IPS-NIHi7 (cell line): ENCODE results near the gene UBD.

Experiments used
- DNase-seq: peaks from one replicate; pipeline ENCODE4 v3.0.0; 2012; ENCODE audit warnings: mixed read lengths; ENCODE audit errors: extremely low spot score

Gene UBD

DNA sequence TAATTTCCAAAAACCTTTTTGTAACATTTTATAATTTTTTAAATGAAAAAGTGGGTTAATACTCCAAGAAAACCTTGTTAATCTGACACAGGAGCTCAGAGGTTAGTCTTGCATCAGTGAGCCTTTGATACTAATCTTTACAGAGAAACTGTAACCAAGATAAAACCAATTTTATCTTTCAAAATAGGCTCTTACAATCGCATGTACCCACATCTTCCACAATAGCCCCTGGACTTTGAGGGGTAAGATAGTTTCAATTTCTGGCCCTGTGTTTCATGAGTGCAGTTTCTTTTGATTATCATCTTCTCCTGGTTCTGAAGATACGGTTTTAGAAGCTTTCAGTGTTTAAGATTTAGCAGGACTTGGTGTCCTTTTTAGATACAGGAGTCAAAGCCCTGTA, 37.3 kb downstream of the UBD start:
- no peak for DNase-seq

DNA sequence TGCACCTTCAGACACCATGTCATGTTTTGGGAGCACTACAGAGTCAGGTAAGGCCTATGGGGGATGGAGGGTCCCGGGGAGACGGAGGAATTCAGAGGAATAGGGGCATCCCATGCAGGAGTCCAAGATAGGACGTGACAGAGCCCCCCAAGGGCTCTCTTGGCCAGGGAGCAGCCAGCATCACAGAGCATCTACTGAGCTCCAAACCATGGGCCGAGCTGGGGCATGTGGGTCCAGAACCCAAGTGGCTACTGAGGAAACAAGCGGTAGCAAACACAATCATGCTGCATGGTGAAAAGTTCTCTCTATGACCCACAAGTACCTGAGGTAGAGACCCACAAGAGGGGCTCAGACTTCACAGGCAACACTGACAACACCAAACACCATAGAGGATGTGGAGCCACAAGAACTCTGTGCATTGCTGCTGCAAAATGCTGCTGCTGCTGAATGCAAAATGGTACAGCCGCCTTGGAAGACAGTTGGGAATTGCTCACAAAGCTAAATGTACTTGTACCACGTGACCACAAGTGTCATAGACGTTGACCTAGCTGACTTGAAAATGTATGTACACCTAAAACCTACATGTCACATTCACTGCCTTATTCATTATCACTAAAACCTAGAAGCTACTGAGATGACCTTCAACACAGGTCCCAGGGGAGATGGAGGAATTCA, 38.4 kb downstream of the UBD start:
- DNase-seq = no peak

DNA sequence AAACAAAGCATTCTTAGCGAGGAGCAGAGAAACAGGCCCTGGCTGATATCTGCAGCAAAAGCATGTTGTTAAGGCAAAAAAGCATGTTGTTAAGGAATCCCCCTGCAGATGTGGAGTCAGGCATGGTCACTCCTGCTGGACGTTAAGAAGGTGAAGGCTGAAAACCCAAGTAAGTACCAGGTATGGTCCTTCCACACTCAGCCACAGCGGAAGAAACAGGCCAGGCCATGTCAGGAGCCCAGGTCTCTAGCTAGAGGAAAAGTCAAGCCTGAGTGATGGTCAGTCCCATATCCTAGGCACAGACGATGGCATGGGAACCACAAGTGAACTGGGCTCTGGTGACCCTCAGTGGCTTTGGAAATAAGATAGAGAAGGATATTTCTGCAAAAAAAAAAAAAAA, 39.3 kb downstream of the UBD start:
- no peak for DNase-seq

DNA sequence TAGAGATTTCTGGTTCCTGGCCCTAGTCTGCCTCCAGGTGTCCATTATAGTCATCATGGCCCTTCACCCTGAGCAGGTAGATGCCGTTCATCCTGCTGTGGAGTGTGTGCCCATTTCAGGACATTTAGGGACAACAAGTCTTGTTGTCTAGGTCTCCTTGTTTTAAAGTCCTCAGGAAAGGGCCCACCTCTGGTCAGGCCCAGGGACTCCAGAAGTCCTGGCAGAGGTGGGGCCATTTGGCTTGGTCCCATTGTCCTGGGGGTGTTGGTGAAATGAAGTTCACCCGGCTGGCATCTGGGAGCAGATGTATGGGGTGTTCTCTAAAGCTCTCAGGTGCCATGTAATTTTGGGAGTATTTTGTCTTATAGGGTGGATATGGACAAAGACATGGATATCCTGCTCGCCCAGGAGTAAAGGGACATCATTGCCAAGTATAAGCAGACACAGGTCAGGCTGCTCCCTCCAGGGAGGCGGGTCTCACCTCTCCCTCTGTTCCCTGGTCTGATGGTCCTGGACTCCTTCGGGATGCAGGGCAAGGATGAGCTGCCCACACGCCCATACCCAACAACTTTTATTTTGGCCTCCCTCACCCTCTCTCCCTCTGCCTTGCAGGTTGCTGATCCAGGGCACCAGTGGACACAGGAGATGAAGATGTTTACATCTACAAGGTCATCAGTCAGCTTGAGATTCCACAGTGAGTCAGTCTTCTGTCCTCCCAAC, 40.1 kb downstream of the UBD start:
- DNase-seq = no peak

DNA sequence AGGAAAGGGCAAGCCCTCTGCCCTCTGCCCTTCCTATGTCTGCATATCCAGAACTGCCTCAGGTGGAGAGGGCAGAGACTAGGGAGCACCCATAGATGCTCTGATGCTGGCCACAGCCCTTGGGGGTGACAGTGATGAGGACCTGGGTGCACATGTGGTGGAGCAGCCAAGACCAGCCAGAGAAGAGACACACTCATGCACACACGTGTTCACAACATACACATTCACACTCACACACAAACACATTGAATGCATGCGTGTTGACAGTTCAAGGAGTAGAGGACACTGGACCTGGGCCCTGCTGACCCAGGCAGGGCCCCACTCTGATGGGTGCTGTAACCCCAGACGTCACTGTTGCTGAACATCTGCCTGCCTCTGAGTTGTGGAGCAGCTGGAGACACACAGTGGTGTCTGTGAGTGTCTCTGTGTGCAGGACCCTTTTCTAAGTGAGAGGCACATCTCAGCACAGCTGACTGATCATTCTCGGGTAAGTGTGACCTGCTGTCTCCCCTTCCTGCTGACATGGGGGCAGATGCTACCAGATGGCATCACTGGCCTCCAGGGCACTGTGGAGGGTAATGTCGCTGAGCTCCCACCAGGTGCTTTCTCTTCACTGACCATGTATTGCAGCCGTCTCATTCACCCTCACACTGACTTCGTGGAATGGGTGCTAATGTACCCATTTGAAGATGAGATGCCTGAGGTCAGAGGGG, 41.6 kb downstream of the UBD start:
- DNase-seq = no peak

DNA sequence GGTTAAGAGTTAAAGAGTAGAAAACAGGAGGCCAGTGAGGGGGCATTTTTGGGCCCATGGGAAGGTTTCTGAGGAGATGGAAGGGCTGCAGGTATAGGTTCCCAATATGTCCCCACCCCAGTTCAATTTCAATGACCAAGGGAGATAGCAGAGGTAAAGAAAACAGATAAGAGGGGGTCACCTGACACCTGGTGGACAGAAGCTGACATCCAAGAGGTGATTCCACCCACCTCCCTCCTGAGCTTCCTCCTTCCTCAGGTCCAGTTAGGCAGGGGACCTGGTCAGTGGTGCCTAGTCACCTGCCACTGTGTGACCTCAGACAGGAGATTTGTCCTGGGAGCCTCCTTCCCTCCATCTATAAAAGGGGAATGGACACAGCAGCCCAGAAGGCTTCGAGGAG, 42.3 kb downstream of the UBD start:
- DNase-seq = no peak

DNA sequence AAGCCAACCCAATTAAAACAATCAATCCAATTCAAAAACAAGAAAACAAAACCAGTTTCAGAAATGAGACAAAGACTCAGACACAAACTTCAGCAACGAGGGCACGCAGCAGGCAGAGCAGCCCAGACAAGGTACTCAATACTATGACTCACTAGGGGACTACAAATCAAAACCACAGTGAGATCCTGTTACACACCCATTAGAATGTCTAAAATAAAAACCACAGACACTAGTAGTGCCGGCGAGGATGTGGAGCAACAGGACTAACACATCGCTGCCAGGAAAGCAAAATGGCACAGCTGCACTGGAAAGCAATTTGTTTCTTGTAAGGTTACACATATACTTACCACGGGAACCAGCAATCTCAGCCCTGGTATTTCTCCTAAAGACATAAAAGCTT, 43.4 kb downstream of the UBD start:
- DNase-seq = no peak

DNA sequence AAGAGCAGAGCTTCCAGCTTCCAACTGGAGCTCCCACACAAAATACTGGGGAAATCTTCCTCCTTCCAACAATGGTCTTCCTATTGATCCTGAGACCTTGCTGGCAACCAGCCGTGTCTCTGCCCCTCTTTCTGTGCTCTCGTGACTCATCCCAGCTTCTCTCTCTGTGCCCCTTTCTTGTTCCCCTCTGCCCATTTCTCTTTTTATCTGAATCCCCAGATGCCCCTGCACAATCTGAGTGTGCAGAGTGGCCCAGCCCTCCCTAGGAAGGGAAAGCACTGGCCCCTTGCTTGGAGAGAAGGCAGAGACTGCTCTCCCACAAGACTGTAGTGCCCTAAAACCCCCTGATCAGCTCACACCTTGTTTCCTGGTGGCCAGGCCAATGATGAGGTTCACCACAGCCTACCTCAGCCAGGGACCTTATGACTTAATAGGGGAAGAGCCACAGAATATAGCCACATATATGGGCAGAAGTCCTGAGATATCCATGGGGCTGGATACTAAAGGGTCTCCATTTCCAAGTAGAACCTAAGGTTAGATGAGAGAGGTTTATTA, 48.7 kb downstream of the UBD start:
- no peak for DNase-seq

DNA sequence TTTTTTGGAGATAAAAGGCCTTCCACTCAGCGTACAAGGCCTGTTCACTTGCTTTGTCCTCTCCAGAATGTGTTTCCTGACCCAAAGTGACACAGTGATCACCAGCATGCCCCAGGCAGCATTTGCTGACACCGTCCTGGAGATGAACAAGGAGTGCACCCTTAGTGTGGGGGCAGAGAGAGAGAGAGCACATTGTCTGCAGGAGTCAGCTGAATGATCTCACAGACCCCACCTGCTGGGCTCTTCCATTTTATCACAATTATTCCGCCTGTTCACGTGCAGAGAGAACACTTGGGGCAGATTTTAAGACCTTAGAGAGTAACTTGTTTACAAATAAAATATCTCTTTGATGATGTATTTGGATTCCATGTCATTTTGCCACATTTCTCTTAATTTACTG, 49.3 kb downstream of the UBD start:
- peak; percentile 36 for DNase-seq

DNA sequence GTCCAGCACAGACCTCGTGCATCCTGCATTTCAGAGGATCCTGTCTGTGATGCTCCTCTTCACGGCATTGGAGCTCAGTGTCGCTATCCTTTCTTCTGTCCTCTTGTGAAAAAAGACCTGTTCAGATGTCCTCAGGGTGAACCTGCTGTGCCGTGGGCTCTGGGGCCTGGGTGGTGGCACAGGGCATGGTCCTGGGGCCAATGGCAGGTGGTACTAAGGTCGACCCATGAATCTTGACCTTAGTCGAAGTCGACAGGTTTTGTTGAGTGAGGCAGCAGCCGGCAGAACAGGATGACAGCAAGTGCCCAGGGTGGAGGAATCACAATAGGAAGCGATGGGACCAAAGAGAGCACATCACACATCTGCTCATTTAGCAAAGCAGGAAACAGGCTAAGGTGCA, 49.8 kb downstream of the UBD start:
- DNase-seq = no peak

DNA sequence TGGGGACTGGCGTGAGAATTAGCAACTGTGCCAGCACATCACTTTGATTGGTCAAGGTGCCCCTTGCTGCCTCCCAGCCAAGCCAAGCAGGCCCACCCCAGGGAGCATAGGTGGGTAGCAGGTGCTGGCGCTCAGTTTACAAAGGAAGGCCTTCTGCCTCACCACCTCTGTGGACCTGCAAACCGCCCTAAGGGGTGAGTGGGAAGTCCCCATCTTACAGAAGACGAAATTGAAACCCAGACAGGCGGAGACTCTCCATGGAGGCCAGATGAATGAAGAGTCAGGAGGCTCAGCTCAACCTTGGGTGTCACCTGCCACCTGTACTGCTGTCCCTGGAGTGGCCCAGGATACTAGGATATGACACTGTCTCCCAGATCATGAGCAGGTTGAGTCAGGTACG, 50.3 kb downstream of the UBD start:
- no peak for DNase-seq

DNA sequence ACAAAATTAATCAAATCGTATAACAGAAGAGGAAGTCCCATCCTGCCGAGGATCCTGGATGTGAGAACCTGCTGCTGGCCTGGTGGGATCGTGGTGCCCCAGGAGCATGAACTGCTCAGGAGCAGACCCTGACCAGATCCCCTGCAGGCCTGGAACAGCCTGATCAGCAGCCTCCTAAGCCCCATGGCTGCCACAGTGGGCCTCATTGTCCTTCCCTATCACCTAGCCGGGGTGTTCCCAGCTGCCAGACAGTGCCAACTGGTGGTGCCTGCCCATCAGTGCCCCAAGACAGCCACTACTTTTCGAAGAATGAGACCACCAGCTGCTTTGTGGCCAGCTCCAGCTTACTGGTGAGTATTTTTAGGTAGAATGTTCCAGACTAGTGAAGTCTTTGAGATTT, 52.2 kb downstream of the UBD start:
- DNase-seq = no peak

DNA sequence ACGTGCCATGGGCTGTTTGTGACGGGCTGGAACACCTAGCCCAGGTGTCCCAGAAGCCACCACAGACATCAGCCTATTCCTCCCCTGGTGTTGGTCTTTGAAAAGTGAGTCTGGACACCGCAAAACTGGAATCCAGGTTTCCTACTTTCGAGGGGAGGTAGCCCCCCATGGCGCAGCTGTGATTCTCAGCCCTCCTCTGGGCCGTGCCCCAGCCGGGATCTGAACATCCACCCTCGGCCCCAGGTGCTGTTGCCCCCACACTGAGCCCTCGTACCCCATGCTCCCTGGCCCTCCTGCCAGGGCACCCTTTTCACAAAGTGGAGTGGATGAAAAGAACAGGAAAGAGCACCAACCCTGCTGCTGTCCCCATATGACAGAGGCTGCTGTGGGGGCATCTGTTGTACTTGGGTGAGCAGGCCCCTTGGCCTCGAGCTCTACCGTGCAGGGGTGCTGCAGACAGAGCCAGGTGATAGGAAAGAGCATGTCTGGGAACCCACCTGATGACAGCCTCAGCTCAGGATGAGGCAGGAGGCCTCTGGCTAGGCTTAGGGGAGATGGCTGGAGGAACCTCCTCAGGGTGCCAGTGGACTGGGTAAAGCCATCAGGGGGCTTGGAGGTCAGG, 53.0 kb downstream of the UBD start:
- no peak for DNase-seq

DNA sequence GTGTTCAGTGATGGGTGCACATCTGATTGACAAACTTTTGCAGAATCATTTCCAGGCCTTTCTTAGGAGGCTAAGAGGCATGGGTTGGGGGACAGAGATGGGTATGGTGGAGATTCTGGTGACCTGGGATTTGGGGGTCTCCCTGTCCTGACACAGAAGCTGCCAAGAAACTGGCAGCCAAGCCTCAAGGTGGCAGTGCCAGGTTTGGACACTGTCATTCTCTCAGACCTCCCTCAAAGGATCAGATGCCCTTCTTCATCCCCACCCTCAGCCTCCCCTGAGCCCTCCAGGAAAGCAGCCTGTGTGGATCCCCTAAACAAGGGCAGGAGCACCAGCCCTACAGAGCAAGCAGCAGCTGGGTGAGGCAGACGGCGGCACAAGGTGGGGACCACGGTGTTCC, 53.7 kb downstream of the UBD start:
- no peak for DNase-seq
